ENCODE results near the gene BABAM2.

- TF ChIP-seq CTCF (IDR thresholded peaks at IDR 0.05) (no peak), POLR2A (IDR thresholded peaks at IDR 0.05) (no peak)
These were observed 71.5 kb downstream of the BABAM2 start for GRCh38 chr2:27962006-27962405.

Data from right lobe of liver (tissue), 4 donors.